SK-N-SH (cell line): ENCODE results near the gene FAM135A. TPM values are rescaled to one million over a fixed set of nuclear protein-coding genes. Genes with fewer than 3 reads are reported as not detected.
"Not testable (repeated sequence)": the region's sequence is repeated elsewhere in the genome, so short reads cannot be mapped to it uniquely, and the experiment has no call there.

Experiments used
- CTCF ChIA-PET: fragments of 300-600, 350-600 bp; formaldehyde crosslinking; extraction: SDS; loops from one replicate; lab custom pipeline; 2021; lab: Yijun Ruan, JAX
- POLR2A ChIA-PET: fragments of 350-600 bp; sonication (Branson Sonifier 250); formaldehyde crosslinking; extraction: SDS; loops from one replicate; lab custom pipeline; 2020; ENCODE audit warnings: antibody characterized with exemption, inconsistent platforms; lab: Yijun Ruan, JAX
- DNase-seq: peaks from one replicate; pipeline ENCODE4 v3.0.0; 2012
- H2AFZ ChIP-seq: fragments of 200-600 bp; sonication (generic); 2 replicates; pipeline ENCODE4 v1.8.1; 2016; ENCODE audit warnings: antibody characterized with exemption, mild to moderate bottlenecking, low read depth
- H3F3A ChIP-seq: fragments of 200-600 bp; sonication (generic); replicated peaks from 2 replicates; pipeline ENCODE3; 2016; ENCODE audit warnings: antibody characterized with exemption, mild to moderate bottlenecking; ENCODE audit not compliant: insufficient read depth
- H3K27ac ChIP-seq, 2 experiments: fragments of 200-500 bp in 1 of 2; fragments of 200-600 bp in 1 of 2; sonication (Bioruptor generic) in 1 of 2; sonication (generic), shearing (Covaris generic) in 1 of 2; 2 replicates each; pipeline versions ENCODE4 v1.5.1 to v1.6.1; 2014 to 2016; ENCODE audit warnings: low read depth in 2 of 2, inconsistent platforms in 1 of 2, low read length in 1 of 2, mild to moderate bottlenecking in 1 of 2, mixed read lengths in 1 of 2
- H3K27me3 ChIP-seq: fragments of 200-600 bp; sonication (generic), shearing (Covaris generic); 2 replicates; pipeline ENCODE4 v1.6.1; 2016; ENCODE audit warnings: mixed run types; ENCODE audit not compliant: insufficient read depth
- H3K36me3 ChIP-seq, 2 experiments: fragments of 200-500 bp in 1 of 2; fragments of 200-600 bp in 1 of 2; sonication (Bioruptor generic) in 1 of 2; sonication (generic) in 1 of 2; replicated peaks in 1 of 2; 2 replicates each; pipeline versions ENCODE3 to v1.5.1; 2014 to 2016; ENCODE audit warnings: low read length in 1 of 2, mild to moderate bottlenecking in 1 of 2; ENCODE audit not compliant: insufficient read depth in 2 of 2, control insufficient read depth in 1 of 2
- H3K4me1 ChIP-seq, 2 experiments: fragments of 200-500 bp in 1 of 2; fragments of 200-600 bp in 1 of 2; sonication (Bioruptor generic) in 1 of 2; sonication (generic), shearing (Covaris generic) in 1 of 2; 2 replicates each; pipeline versions ENCODE4 v1.5.1 to v1.6.1; 2014 to 2016; ENCODE audit warnings: low read depth in 1 of 2, low read length in 1 of 2, mixed run types in 1 of 2; ENCODE audit not compliant: insufficient read depth in 2 of 2, control insufficient read depth in 1 of 2
- H3K4me2 ChIP-seq: fragments of 200-600 bp; sonication (generic), shearing (Covaris generic); 2 replicates; pipeline ENCODE4 v1.6.1; 2017; ENCODE audit warnings: mixed run types
- H3K4me3 ChIP-seq, 2 experiments: fragments of 200-500 bp in 1 of 2; fragments of 200-600 bp in 1 of 2; sonication (Bioruptor generic) in 1 of 2; sonication (generic), shearing (Covaris generic) in 1 of 2; 2 replicates each; pipeline versions ENCODE4 v1.5.1 to v1.8.1; 2014 to 2016; ENCODE audit warnings: low read depth in 2 of 2, inconsistent platforms in 1 of 2, low read length in 1 of 2, mild to moderate bottlenecking in 1 of 2, mixed read lengths in 1 of 2, moderate library complexity in 1 of 2
- H3K79me2 ChIP-seq: fragments of 200-600 bp; sonication (generic); 2 replicates; pipeline ENCODE4 v1.8.1; 2017; ENCODE audit warnings: mild to moderate bottlenecking; ENCODE audit not compliant: insufficient read depth
- H3K9ac ChIP-seq: fragments of 200-600 bp; sonication (generic); 2 replicates; pipeline ENCODE4 v1.6.1; 2017; ENCODE audit warnings: mixed run types
- H3K9me2 ChIP-seq: fragments of 200-600 bp; sonication (generic); 2 replicates; pipeline ENCODE4 v1.6.1; 2017; ENCODE audit warnings: mixed run types
- H3K9me3 ChIP-seq: fragments of 200-600 bp; sonication (generic); 2 replicates; pipeline ENCODE4 v1.6.1; 2017; ENCODE audit warnings: mixed run types, mild to moderate bottlenecking, moderate library complexity
- H4K20me1 ChIP-seq: fragments of 200-600 bp; sonication (generic); 2 replicates; pipeline ENCODE4 v1.6.1; 2017; ENCODE audit warnings: mild to moderate bottlenecking, mixed run types; ENCODE audit not compliant: insufficient read depth
- EP300 ChIP-seq, 2 experiments: IDR thresholded peaks; 2 replicates each; pipeline versions ENCODE4 v1.4.0 to v1.6.1; 2012; ENCODE audit warnings: borderline replicate concordance in 1 of 2, low read depth in 1 of 2, low read length in 1 of 2
- EZH2phosphoT487 ChIP-seq: fragments of 200-600 bp; sonication (generic); IDR thresholded peaks from 2 replicates; pipeline ENCODE4 v1.6.1; 2017; ENCODE audit warnings: low read depth, mixed run types, mild to moderate bottlenecking, antibody characterized with exemption, moderate library complexity, borderline replicate concordance
- FOSL2 ChIP-seq: IDR thresholded peaks from 2 replicates; pipeline ENCODE4 v1.4.0; 2012; ENCODE audit warnings: low read depth, mild to moderate bottlenecking, moderate library complexity, borderline replicate concordance
- FOXJ3 ChIP-seq: sonication (generic); formaldehyde crosslinking; IDR thresholded peaks from 2 replicates; pipeline ENCODE4 v1.5.1; 2020; ENCODE audit warnings: mild to moderate bottlenecking, missing genetic modification reagents
- MEF2A ChIP-seq: IDR thresholded peaks from 2 replicates; pipeline ENCODE4 v1.4.0; 2012; ENCODE audit warnings: low read depth, borderline replicate concordance
- MXI1 ChIP-seq: IDR thresholded peaks from 2 replicates; pipeline ENCODE4 v1.6.1; 2012; ENCODE audit warnings: mild to moderate bottlenecking, low read depth, low read length, improper control_type of control experiment
- POLR2AphosphoS5 ChIP-seq: IDR thresholded peaks from 2 replicates; pipeline ENCODE4 v1.6.1; 2012; ENCODE audit warnings: low read depth, low read length
- RXRA ChIP-seq: IDR thresholded peaks from 2 replicates; pipeline ENCODE4 v1.4.0; 2012; ENCODE audit warnings: low read depth, mild to moderate bottlenecking, borderline replicate concordance
- TCF12 ChIP-seq: IDR thresholded peaks from 2 replicates; pipeline ENCODE4 v1.4.0; 2012
- WGBS: methylation state at CpG from one replicate; pipeline ENCODE4 v1.1.6; 2017; ENCODE audit warnings: low lambda C conversion rate; 5-methylcytosine and 5-hydroxymethylcytosine counted together
- polyA plus RNA-seq, 3 experiments: library from polyadenylated mRNA; depleted of rRNA; stranded (reverse); fragments of >200 nt; gene quantifications; 2 replicates each; pipeline ENCODE4 v1.2.3, GENCODE V29; 2012
- small RNA-seq, 7 experiments: library from RNA; depleted of rRNA; stranded (forward); fragments of <200 nt; gene quantifications; one replicate each; pipeline ENCODE3, GENCODE V24; 2012
- TF ChIP-seq, protein P1 (sequence below): IDR thresholded peaks from 2 replicates; pipeline ENCODE4 v1.4.0; 2012; ENCODE audit warnings: low read depth, borderline replicate concordance

Gene FAM135A
- polyA plus RNA-seq, 1 of the 3 experiments (the other 2 are of a cell fraction), result 2.6 TPM

DNA sequence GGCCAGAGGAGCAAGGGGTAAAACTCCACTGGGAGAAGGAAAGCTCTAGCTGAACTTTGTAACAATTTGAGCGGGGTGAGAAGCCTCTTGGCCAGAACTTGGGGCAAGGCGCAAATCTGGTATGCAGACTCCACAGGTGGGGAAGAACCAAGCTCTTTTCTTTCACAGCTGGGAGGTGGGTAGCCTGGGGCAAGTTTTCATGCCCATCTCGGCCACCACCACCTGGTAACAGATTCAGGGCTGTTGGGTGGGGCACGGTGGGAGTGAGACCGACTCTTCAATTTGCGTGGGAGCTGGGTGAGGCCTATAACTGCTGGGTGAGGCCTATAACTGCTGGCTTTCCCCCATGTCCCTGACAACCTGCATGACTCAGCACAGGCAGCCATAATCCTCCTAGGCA, 190.9 kb downstream of the FAM135A start:
- no peak overlapping the region for H3K4me3 ChIP-seq
- no peaks in the 10 kb centered on the region for H3F3A ChIP-seq
- no peaks in the 10 kb centered on the region for H3K4me1 ChIP-seq
- DNase-seq, result no peak
- H3K9ac ChIP-seq, result no peak overlapping the region
- H3K4me2 ChIP-seq, result no peak overlapping the region
- ChIA-PET CTCF (interaction anchor here (1.1 kb wide), 1 partner anchor 8 kb away, joined by 3 read pairs; no protein-coding TSS in a partner anchor), POLR2A (no interaction called here)
- no peaks in the 10 kb centered on the region for H4K20me1 ChIP-seq
- no peak for TF ChIP-seq POLR2AphosphoS5
- TF ChIP-seq FOXJ3 (CRISPR knock-in tag), result no peak
- no peak for TF ChIP-seq RXRA
- no peak for TF ChIP-seq FOSL2
- TF ChIP-seq MXI1, result no peak
- no peak for TF ChIP-seq TCF12
- TF ChIP-seq, protein P1, sequence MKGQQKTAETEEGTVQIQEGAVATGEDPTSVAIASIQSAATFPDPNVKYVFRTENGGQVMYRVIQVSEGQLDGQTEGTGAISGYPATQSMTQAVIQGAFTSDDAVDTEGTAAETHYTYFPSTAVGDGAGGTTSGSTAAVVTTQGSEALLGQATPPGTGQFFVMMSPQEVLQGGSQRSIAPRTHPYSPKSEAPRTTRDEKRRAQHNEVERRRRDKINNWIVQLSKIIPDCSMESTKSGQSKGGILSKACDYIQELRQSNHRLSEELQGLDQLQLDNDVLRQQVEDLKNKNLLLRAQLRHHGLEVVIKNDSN, result no peak
- TF ChIP-seq EP300 (IDR thresholded peaks at IDR 0.05; ENCODE audit: borderline replicate concordance in 1 of 2, low read depth in 1 of 2, low read length in 1 of 2), result no peak
- no peak for TF ChIP-seq EZH2phosphoT487
- TF ChIP-seq MEF2A, result no peak
- no peak overlapping the region for H3K27ac ChIP-seq
- H3K27me3 ChIP-seq, result no peaks in the 10 kb centered on the region
- no peaks in the 10 kb centered on the region for H3K9me3 ChIP-seq
- no peaks in the 10 kb centered on the region for H3K36me3 ChIP-seq
- no peaks in the 10 kb centered on the region for H3K79me2 ChIP-seq
- H2AFZ ChIP-seq, result no peak overlapping the region
- H3K9me2 ChIP-seq, result no peaks in the 10 kb centered on the region
- WGBS, result 77% methylated on average over 5 of the region's 6 CpGs

DNA sequence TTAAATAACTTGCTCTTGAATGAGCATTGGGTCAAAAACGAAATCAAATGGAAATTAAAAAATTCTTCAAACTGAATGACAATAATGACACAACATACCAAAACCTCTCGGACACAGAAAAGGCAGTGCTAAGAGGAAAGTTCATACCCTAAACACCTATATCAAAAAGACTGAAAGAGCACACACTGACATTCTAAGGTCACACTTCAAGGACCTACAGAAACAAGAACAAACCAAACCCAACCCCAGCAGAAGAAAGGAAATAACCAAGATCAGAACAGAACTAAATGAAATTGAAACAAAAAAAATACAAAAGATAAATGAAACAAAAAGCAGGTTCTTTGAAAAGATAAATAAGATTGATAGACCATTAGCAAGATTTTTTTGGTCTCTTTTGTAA, 194.1 kb downstream of the FAM135A start:
- H2AFZ ChIP-seq, H3K9me3 ChIP-seq, POLR2A ChIA-PET, H3K9ac ChIP-seq, DNase-seq, H3K27ac ChIP-seq, H3K4me2 ChIP-seq, H3K4me3 ChIP-seq, H3K27me3 ChIP-seq, H4K20me1 ChIP-seq, H3F3A ChIP-seq, H3K9me2 ChIP-seq, H3K36me3 ChIP-seq, H3K79me2 ChIP-seq, CTCF ChIA-PET, H3K4me1 ChIP-seq: not testable (repeated sequence)
- 37% methylated on average over 2 of the region's 2 CpGs for WGBS

DNA sequence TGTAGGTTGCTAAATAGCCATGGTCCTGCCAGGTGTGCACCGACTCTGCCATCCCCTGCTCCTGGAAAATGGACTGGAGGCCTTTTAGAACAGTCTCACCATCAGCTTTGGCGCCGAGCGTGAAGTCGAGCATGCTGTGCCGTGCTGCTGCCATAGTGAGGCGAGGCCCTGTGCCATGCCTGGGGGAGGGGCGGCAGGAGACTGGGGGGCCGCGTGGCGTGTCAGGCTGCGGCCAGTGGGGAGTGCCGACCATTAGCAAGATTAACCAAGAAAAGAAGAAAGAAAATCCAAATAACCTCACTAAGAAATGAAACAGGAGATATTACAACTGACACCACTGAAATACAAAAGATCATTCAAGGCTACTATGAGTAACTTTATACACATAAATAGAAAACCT, 195.9 kb downstream of the FAM135A start:
- H2AFZ ChIP-seq, DNase-seq, H3K79me2 ChIP-seq, H4K20me1 ChIP-seq, H3K9me3 ChIP-seq, H3K9ac ChIP-seq, H3K27me3 ChIP-seq, H3K4me2 ChIP-seq, H3K4me1 ChIP-seq, POLR2A ChIA-PET, CTCF ChIA-PET, H3K36me3 ChIP-seq, H3F3A ChIP-seq, H3K4me3 ChIP-seq, H3K27ac ChIP-seq, H3K9me2 ChIP-seq: not testable (repeated sequence)
- 42% methylated on average over 13 of the region's 13 CpGs for WGBS

Small RNA genes within 50 kb of the gene (small RNA-seq; reads per million reads assigned to genes)
- gene RNU7-48P, result 0 reads per million in 7 experiments

Other genes with a start within 250 kb of the FAM135A start
- gene COL9A1, start 110.4 kb upstream of the FAM135A start, polyA plus RNA-seq (2012; rRNA removed), result 0.05 TPM in 1 of 2 replicates, not detected in the other
- gene SDHAF4, start 153.4 kb downstream of the FAM135A start, polyA plus RNA-seq (2012; rRNA removed), result 8.6 and 11.5 TPM in 2 replicates